Immature natural killer cell (primary cell): Measurements from ENCODE around the gene NHS. TPM values are rescaled to one million over a fixed set of nuclear protein-coding genes. Genes with fewer than 3 reads are reported as not detected.

Source experiments
- DNase-seq, 3 donors: peaks; one replicate each; pipeline ENCODE4 v3.0.0; 2022; ENCODE audit warnings: mixed read lengths in 1 of 3
- H3K27ac Mint-ChIP-seq, 6 donors: one replicate each; pipeline ENCODE4 v1.8.0; 2020; ENCODE audit warnings: mixed read lengths in 6 of 6, mild to moderate bottlenecking in 5 of 6, inconsistent platforms in 4 of 6, moderate library complexity in 3 of 6
- H3K27me3 Mint-ChIP-seq, 3 donors: one replicate each; pipeline ENCODE4 v1.8.0; 2020 to 2021; ENCODE audit warnings: low read depth in 3 of 3, mild to moderate bottlenecking in 3 of 3, mixed read lengths in 3 of 3, moderate library complexity in 3 of 3, inconsistent platforms in 1 of 3
- H3K36me3 Mint-ChIP-seq, 3 donors: one replicate each; pipeline ENCODE4 v1.8.0; 2020; ENCODE audit warnings: mixed read lengths in 3 of 3, inconsistent platforms in 2 of 3, mild to moderate bottlenecking in 2 of 3
- H3K4me1 Mint-ChIP-seq, 2 donors: one replicate each; pipeline ENCODE4 v1.8.0; 2020; ENCODE audit warnings: inconsistent platforms in 2 of 2, mild to moderate bottlenecking in 2 of 2, mixed read lengths in 2 of 2, moderate library complexity in 1 of 2
- H3K4me3 Mint-ChIP-seq, 5 donors: one replicate each; pipeline ENCODE4 v1.8.0; 2020; ENCODE audit warnings: mild to moderate bottlenecking in 5 of 5, mixed read lengths in 5 of 5, inconsistent platforms in 3 of 5, moderate library complexity in 3 of 5
- H3K9me3 Mint-ChIP-seq, 6 donors: one replicate each; pipeline ENCODE4 v1.8.0; 2020; ENCODE audit warnings: mild to moderate bottlenecking in 6 of 6, mixed read lengths in 6 of 6, inconsistent platforms in 4 of 6, moderate library complexity in 3 of 6
- polyA plus RNA-seq, 3 donors: library from polyadenylated mRNA; unstranded; fragments of 300-500 nt; fragmentation: Illumina TruSeq; gene quantifications; one replicate each; pipeline ENCODE4 v1.2.3, GENCODE V29; 2021

NHS gene
- under 1 TPM in 1 of 3 donors, not detected in 2; 0.87 TPM for polyA plus RNA-seq

- no peaks in the 10 kb centered on the region for H3K4me1 Mint-ChIP-seq
- no peaks in the 10 kb centered on the region for H3K36me3 Mint-ChIP-seq
- peaks cover 1 to 8% (median 3%) of the 10 kb centered on the region in 3 donors for H3K27me3 Mint-ChIP-seq
- H3K4me3 Mint-ChIP-seq: no peak within 1 kb of the TSS
- DNase-seq: no peak
- peaks cover 0 to 5% (median 0%) of the 10 kb centered on the region in 6 donors for H3K9me3 Mint-ChIP-seq
- no peak within 1 kb of the TSS for H3K27ac Mint-ChIP-seq
Measured at GRCh38 chrX:17374619-17375366, at the start of gene NHS. NHS (plus strand) TSS chrX:17375200; CDS start chrX:17375758, 558 bp downstream.

- no peak overlapping the region for H3K27ac Mint-ChIP-seq
- DNase-seq: no peak
- peaks cover 0 to 7% (median 2%) of the 10 kb centered on the region in 3 donors for H3K27me3 Mint-ChIP-seq
- no peaks in the 10 kb centered on the region for H3K4me1 Mint-ChIP-seq
- H3K4me3 Mint-ChIP-seq: no peak overlapping the region
- no peaks in the 10 kb centered on the region for H3K36me3 Mint-ChIP-seq
- H3K9me3 Mint-ChIP-seq: peaks cover 0 to 8% (median 1%) of the 10 kb centered on the region in 6 donors
Measured at GRCh38 chrX:17328837-17329236, 46.2 kb upstream of the NHS start.

GRCh38 chrX:17336377-17336776 is 38.6 kb upstream of the NHS start:
- Mint-ChIP-seq H3K4me1 (no peaks in the 10 kb centered on the region), H3K36me3 (no peaks in the 10 kb centered on the region), H3K27me3 (peaks cover 0 to 7% (median 4%) of the 10 kb centered on the region in 3 donors), H3K27ac (no peak overlapping the region), H3K4me3 (no peak overlapping the region), H3K9me3 (peaks cover 0 to 3% (median 0%) of the 10 kb centered on the region in 6 donors)
- no peak for DNase-seq

GRCh38 chrX:17355976-17356375 is 19.0 kb upstream of the NHS start:
- Mint-ChIP-seq H3K27ac (no peak overlapping the region), H3K27me3 (peaks cover 2 to 9% (median 4%) of the 10 kb centered on the region in 3 donors), H3K4me1 (no peaks in the 10 kb centered on the region)

GRCh38 chrX:17359500-17359899 is 15.5 kb upstream of the NHS start:
- no peak overlapping the region for H3K27ac Mint-ChIP-seq
- peaks cover 0 to 5% (median 0%) of the 10 kb centered on the region in 6 donors for H3K9me3 Mint-ChIP-seq
- H3K27me3 Mint-ChIP-seq: peaks cover 2 to 5% (median 3%) of the 10 kb centered on the region in 3 donors
- DNase-seq: no peak
- no peaks in the 10 kb centered on the region for H3K36me3 Mint-ChIP-seq
- H3K4me3 Mint-ChIP-seq: no peak overlapping the region
- no peaks in the 10 kb centered on the region for H3K4me1 Mint-ChIP-seq

More at GRCh38 chrX:17355976-17356375, 19.0 kb upstream of the NHS start:
- H3K4me3 Mint-ChIP-seq: no peak overlapping the region
- no peak for DNase-seq
- H3K36me3 Mint-ChIP-seq: no peaks in the 10 kb centered on the region
- H3K9me3 Mint-ChIP-seq: peaks cover 0 to 5% (median 1%) of the 10 kb centered on the region in 6 donors

- Mint-ChIP-seq H3K4me3 (no peak overlapping the region), H3K9me3 (peaks cover 0 to 5% (median 0%) of the 10 kb centered on the region in 6 donors), H3K27ac (no peak overlapping the region), H3K27me3 (peaks cover 2 to 5% (median 3%) of the 10 kb centered on the region in 3 donors), H3K4me1 (no peaks in the 10 kb centered on the region), H3K36me3 (no peaks in the 10 kb centered on the region)
- no peak for DNase-seq
Measured at GRCh38 chrX:17361620-17362019, 13.4 kb upstream of the NHS start.

- H3K36me3 Mint-ChIP-seq: no peaks in the 10 kb centered on the region
- no peak for DNase-seq
- H3K27me3 Mint-ChIP-seq: peaks cover 0 to 5% (median 2%) of the 10 kb centered on the region in 3 donors
- H3K27ac Mint-ChIP-seq: no peak overlapping the region
- H3K4me1 Mint-ChIP-seq: no peaks in the 10 kb centered on the region
- H3K9me3 Mint-ChIP-seq: peaks cover 0 to 2% (median 0%) of the 10 kb centered on the region in 6 donors
- no peak overlapping the region for H3K4me3 Mint-ChIP-seq
Measured at GRCh38 chrX:17368002-17368401, 7.0 kb upstream of the NHS start.

GRCh38 chrX:17369309-17369708 is 5.7 kb upstream of the NHS start:
- Mint-ChIP-seq H3K4me1 (no peaks in the 10 kb centered on the region), H3K36me3 (no peaks in the 10 kb centered on the region), H3K27me3 (peaks cover 2 to 5% (median 2%) of the 10 kb centered on the region in 3 donors), H3K4me3 (no peak overlapping the region), H3K9me3 (peaks cover 0 to 2% (median 0%) of the 10 kb centered on the region in 6 donors), H3K27ac (no peak overlapping the region)
- DNase-seq: no peak

- H3K4me3 Mint-ChIP-seq: no peak overlapping the region
Measured at GRCh38 chrX:17370191-17370590, 4.8 kb upstream of the NHS start.

GRCh38 chrX:17372052-17372451 is 2.9 kb upstream of the NHS start:
- Mint-ChIP-seq H3K27me3 (peaks cover 0 to 5% (median 2%) of the 10 kb centered on the region in 3 donors), H3K4me3 (no peak overlapping the region), H3K4me1 (no peaks in the 10 kb centered on the region), H3K36me3 (no peaks in the 10 kb centered on the region), H3K9me3 (peaks cover 0 to 2% (median 0%) of the 10 kb centered on the region in 6 donors), H3K27ac (no peak overlapping the region)
- no peak for DNase-seq

More at GRCh38 chrX:17370191-17370590, 4.8 kb upstream of the NHS start:
- no peak overlapping the region for H3K27ac Mint-ChIP-seq
- H3K9me3 Mint-ChIP-seq: peaks cover 0 to 2% (median 0%) of the 10 kb centered on the region in 6 donors
- DNase-seq: no peak
- no peaks in the 10 kb centered on the region for H3K36me3 Mint-ChIP-seq
- H3K27me3 Mint-ChIP-seq: peaks cover 2 to 5% (median 2%) of the 10 kb centered on the region in 3 donors
- no peaks in the 10 kb centered on the region for H3K4me1 Mint-ChIP-seq

GRCh38 chrX:17373337-17373736 is 1.7 kb upstream of the NHS start:
- Mint-ChIP-seq H3K27ac (no peak overlapping the region), H3K9me3 (peaks cover 0 to 5% (median 0%) of the 10 kb centered on the region in 6 donors), H3K4me3 (no peak overlapping the region), H3K4me1 (no peaks in the 10 kb centered on the region), H3K27me3 (peaks cover 0 to 8% (median 5%) of the 10 kb centered on the region in 3 donors), H3K36me3 (no peaks in the 10 kb centered on the region)
- DNase-seq: no peak

- Mint-ChIP-seq H3K4me1 (no peaks in the 10 kb centered on the region), H3K36me3 (no peaks in the 10 kb centered on the region), H3K27ac (no peak overlapping the region), H3K27me3 (peaks cover 2 to 8% (median 3%) of the 10 kb centered on the region in 3 donors), H3K9me3 (peaks cover 0 to 5% (median 0%) of the 10 kb centered on the region in 6 donors), H3K4me3 (no peak overlapping the region)
- no peak for DNase-seq
Measured at GRCh38 chrX:17375367-17375636, 302 bp downstream of the NHS start.

- Mint-ChIP-seq H3K4me3 (no peak overlapping the region), H3K36me3 (no peaks in the 10 kb centered on the region), H3K9me3 (peaks cover 0 to 5% (median 0%) of the 10 kb centered on the region in 6 donors), H3K27me3 (peaks cover 2 to 8% (median 3%) of the 10 kb centered on the region in 3 donors), H3K4me1 (no peaks in the 10 kb centered on the region), H3K27ac (no peak overlapping the region)
- DNase-seq: no peak
Measured at GRCh38 chrX:17375637-17376430, 834 bp downstream of the NHS start.

- no peak for DNase-seq
- Mint-ChIP-seq H3K27me3 (peaks cover 2 to 8% (median 3%) of the 10 kb centered on the region in 3 donors), H3K4me3 (no peak overlapping the region), H3K36me3 (no peaks in the 10 kb centered on the region), H3K27ac (no peak overlapping the region), H3K4me1 (no peaks in the 10 kb centered on the region), H3K9me3 (peaks cover 0 to 5% (median 0%) of the 10 kb centered on the region in 6 donors)
Measured at GRCh38 chrX:17376431-17377077, 1.6 kb downstream of the NHS start.
